Measurements from ENCODE around the gene NADK2. TPM values are rescaled to one million over a fixed set of nuclear protein-coding genes. Genes with fewer than 3 reads are reported as not detected.

Gene NADK2
- total RNA-seq, 1 experiment from 2014 or later: 12.2 TPM

GRCh38 chr5:36277521-36278176, 35.9 kb upstream of the NADK2 start:
- Histone ChIP-seq H3K4ac (ENCODE audit: low read depth, low read length) (no peak overlapping the region), H4K8ac (replicated peaks; ENCODE audit: insufficient read length, low read depth, low read length) (no peak overlapping the region), H3T11ph (ENCODE audit: low read length) (no peak overlapping the region), H3K27ac (ENCODE audit: insufficient read length, low read depth, low read length) (no peak overlapping the region), H4K20me1 (ENCODE audit: control insufficient read depth, insufficient read depth, insufficient read length) (no peaks in the 10 kb centered on the region), H4K5ac (ENCODE audit: insufficient read length, low read depth, low read length) (no peak overlapping the region), H3K27me3 (ENCODE audit: insufficient read depth, low read length) (no peaks in the 10 kb centered on the region), H2AK5ac (ENCODE audit: insufficient read length, low read length) (no peak overlapping the region), H3K23ac (ENCODE audit: insufficient read length, low read depth, low read length) (no peak overlapping the region), H2BK12ac (ENCODE audit: insufficient read length, low read depth, low read length) (no peak overlapping the region), H2BK120ac (ENCODE audit: low read depth, low read length, poor library complexity, severe bottlenecking) (no peak overlapping the region), H3K79me2 (ENCODE audit: insufficient read depth, low read length) (no peaks in the 10 kb centered on the region), H4K91ac (ENCODE audit: insufficient read length, low read depth, low read length) (no peak overlapping the region), H2BK15ac (ENCODE audit: low read depth, low read length) (no peak overlapping the region), H3K18ac (ENCODE audit: insufficient read length, low read depth, low read length) (no peak overlapping the region), H3K9me3 (ENCODE audit: control insufficient read depth, low read depth, low read length) (no peaks in the 10 kb centered on the region), H2BK20ac (ENCODE audit: low read depth, low read length, poor library complexity, severe bottlenecking) (no peak overlapping the region), H2BK5ac (ENCODE audit: insufficient read length, low read length) (no peak overlapping the region), H3K14ac (ENCODE audit: insufficient read depth, low read length) (no peak overlapping the region), H2AFZ (ENCODE audit: low read length) (no peak overlapping the region), H3K56ac (ENCODE audit: insufficient read length, low read depth, low read length) (no peak overlapping the region), H3K4me1 (ENCODE audit: insufficient read depth, low read length) (no peaks in the 10 kb centered on the region), H3K23me2 (ENCODE audit: insufficient read length, low read depth, low read length, poor library complexity, severe bottlenecking) (no peaks in the 10 kb centered on the region), H3K4me2 (ENCODE audit: insufficient read depth, insufficient read length, low read length) (no peak overlapping the region), H3K79me1 (ENCODE audit: insufficient read depth, low read depth, low read length, poor library complexity, severe bottlenecking) (no peaks in the 10 kb centered on the region), H3K9ac (ENCODE audit: extremely low read depth, insufficient read length, low read length) (no peak overlapping the region)
- WGBS (ENCODE audit: extremely low coverage, insufficient read length, low lambda C conversion rate): no CpG with 5 or more reads among the region's 5 CpGs
- DNase-seq: no peak
- no peak for TF ChIP-seq CTCF (conservative IDR thresholded peaks at IDR 0.05)
- no peaks in the 10 kb centered on the region; the same call in 1 of the 2 replicates for H3K27me3 Mint-ChIP-seq (ENCODE audit: low read depth)
- peaks cover 6 to 9% of the 10 kb centered on the region in 2 experiments for H3K4me1 Mint-ChIP-seq
- no peak overlapping the region for H3K4me3 Mint-ChIP-seq
- no peaks in the 10 kb centered on the region for H3K36me3 Mint-ChIP-seq (ENCODE audit: insufficient read depth in 1 of 3, low read depth in 3 of 3)
- H3K9me3 Mint-ChIP-seq: no peaks in the 10 kb centered on the region
- H3K27ac Mint-ChIP-seq: no peak overlapping the region
